WTC11 (cell line): ENCODE data around the gene HPCA. TPM values are rescaled to one million over a fixed set of nuclear protein-coding genes. Genes with fewer than 3 reads are reported as not detected.

Source experiments
- ATAC-seq: fragments of 200-7000 bp; cut with Tn5 transposase; 2 replicates; pipeline ENCODE4 v1.10.0; 2021; ENCODE audit warnings: mild to moderate bottlenecking, moderate library complexity
- CTCF ChIA-PET: fragments of 300-600 bp; sonication (Branson Sonifier 250); formaldehyde crosslinking; loops from one replicate; lab custom pipeline; 2021; ENCODE audit warnings: antibody characterized with exemption; lab: Charles Lee
- POLR2A ChIA-PET: fragments of 350-600 bp; sonication (Branson Sonifier 250); formaldehyde crosslinking; loops from one replicate; lab custom pipeline; 2021; ENCODE audit warnings: antibody characterized with exemption; lab: Charles Lee
- DNase-seq: peaks from one replicate; pipeline ENCODE4 v3.0.0; 2021; ENCODE audit warnings: low spot score
- H3K27ac Mint-ChIP-seq: 2 replicates; pipeline ENCODE4 v1.8.0; 2021; ENCODE audit warnings: mixed read lengths
- H3K27me3 Mint-ChIP-seq: 2 replicates; pipeline ENCODE4 v1.8.0; 2021; ENCODE audit warnings: low read depth, mild to moderate bottlenecking, moderate library complexity, mixed read lengths
- H3K36me3 Mint-ChIP-seq: 2 replicates; pipeline ENCODE4 v1.8.0; 2021; ENCODE audit warnings: mixed read lengths
- H3K4me1 Mint-ChIP-seq: 2 replicates; pipeline ENCODE4 v1.8.0; 2022; ENCODE audit warnings: mixed read lengths
- H3K4me3 Mint-ChIP-seq: 2 replicates; pipeline ENCODE4 v1.8.0; 2021; ENCODE audit warnings: mild to moderate bottlenecking, moderate library complexity, mixed read lengths
- H3K9me3 Mint-ChIP-seq: 2 replicates; pipeline ENCODE4 v1.8.0; 2021; ENCODE audit warnings: mixed read lengths
- ATF1 ChIP-seq: sonication (generic); formaldehyde crosslinking; IDR thresholded peaks from 2 replicates; pipeline ENCODE4 v1.8.1; 2023; ENCODE audit warnings: mild to moderate bottlenecking, moderate library complexity, missing genetic modification reagents
- CBFB ChIP-seq: sonication (generic); formaldehyde crosslinking; IDR thresholded peaks from 2 replicates; pipeline ENCODE4 v1.8.1; 2022; ENCODE audit warnings: mild to moderate bottlenecking, low read depth, missing genetic modification reagents
- CTCF ChIP-seq: fragments of 200-600 bp; IDR thresholded peaks from 2 replicates; pipeline ENCODE4 v1.8.0; 2022; ENCODE audit warnings: antibody characterized with exemption
- E2F5 ChIP-seq: sonication (generic); formaldehyde crosslinking; IDR thresholded peaks from 2 replicates; pipeline ENCODE4 v1.8.1; 2022; ENCODE audit warnings: mild to moderate bottlenecking, moderate library complexity, missing genetic modification reagents
- GRHL2 ChIP-seq: fragments of 250-450 bp; sonication (Bioruptor Pico); IDR thresholded peaks from 2 replicates; pipeline ENCODE4 v1.8.0; 2022; ENCODE audit warnings: mild to moderate bottlenecking, moderate library complexity; ENCODE audit not compliant: insufficient replicate concordance, severe bottlenecking
- MXD4 ChIP-seq: fragments of 250-450 bp; sonication (Bioruptor Pico); IDR thresholded peaks from 2 replicates; pipeline ENCODE4 v1.8.0; 2021; ENCODE audit warnings: mild to moderate bottlenecking, moderate library complexity, borderline replicate concordance
- NFATC4 ChIP-seq: fragments of 250-450 bp; sonication (Bioruptor Pico); IDR thresholded peaks from 2 replicates; pipeline ENCODE4 v1.9.0; 2021; ENCODE audit warnings: mild to moderate bottlenecking
- NFYB ChIP-seq: sonication (generic); formaldehyde crosslinking; conservative IDR thresholded peaks from 2 replicates; pipeline ENCODE4 v1.8.0; 2022; ENCODE audit warnings: low read depth, missing genetic modification reagents
- OVOL2 ChIP-seq: fragments of 250-450 bp; sonication (Bioruptor Pico); IDR thresholded peaks from 2 replicates; pipeline ENCODE4 v1.9.0; 2021; ENCODE audit warnings: mild to moderate bottlenecking, borderline replicate concordance
- PREB ChIP-seq: sonication (generic); formaldehyde crosslinking; IDR thresholded peaks from 2 replicates; pipeline ENCODE4 v1.8.1; 2022; ENCODE audit warnings: mild to moderate bottlenecking, missing genetic modification reagents, moderate library complexity, borderline replicate concordance
- PRRX2 ChIP-seq: fragments of 250-450 bp; sonication (Bioruptor Pico); IDR thresholded peaks from 2 replicates; pipeline ENCODE4 v1.8.0; 2021; ENCODE audit warnings: mild to moderate bottlenecking
- ZNF121 ChIP-seq: sonication (generic); formaldehyde crosslinking; IDR thresholded peaks from 2 replicates; pipeline ENCODE4 v1.8.0; 2023; ENCODE audit warnings: missing genetic modification reagents
- ZNF219 ChIP-seq: sonication (generic); formaldehyde crosslinking; IDR thresholded peaks from 2 replicates; pipeline ENCODE4 v1.8.0; 2023; ENCODE audit warnings: missing genetic modification reagents, mild to moderate bottlenecking, borderline replicate concordance
- ZNF317 ChIP-seq: sonication (generic); formaldehyde crosslinking; IDR thresholded peaks from 2 replicates; pipeline ENCODE4 v1.8.1; 2023; ENCODE audit warnings: low read depth, mild to moderate bottlenecking, moderate library complexity, missing genetic modification reagents, borderline replicate concordance
- ZNF423 ChIP-seq: fragments of 250-450 bp; sonication (Bioruptor Pico); IDR thresholded peaks from 2 replicates; pipeline ENCODE4 v2.1.2; 2022; ENCODE audit warnings: mild to moderate bottlenecking, moderate library complexity
- total RNA-seq: library from RNA; stranded (reverse); gene quantifications from 3 replicates; pipeline ENCODE4 v1.2.3, GENCODE V29; 2021
- TF ChIP-seq, protein P1 (sequence below): sonication (generic); formaldehyde crosslinking; IDR thresholded peaks from 2 replicates; pipeline ENCODE4 v1.8.1; 2023; ENCODE audit warnings: mild to moderate bottlenecking, missing genetic modification reagents, borderline replicate concordance
- TF ChIP-seq, protein P2 (sequence below): sonication (generic); formaldehyde crosslinking; IDR thresholded peaks from 2 replicates; pipeline ENCODE4 v1.8.1; 2022; ENCODE audit warnings: low read depth, missing genetic modification reagents, borderline replicate concordance
- TF ChIP-seq, protein P3 (sequence below): fragments of 250-450 bp; sonication (Bioruptor Pico); IDR thresholded peaks from 2 replicates; pipeline ENCODE4 v1.9.0; 2021; ENCODE audit warnings: mild to moderate bottlenecking, borderline replicate concordance

HPCA gene
- total RNA-seq, 1 experiment from 2014 or later, result 1.9 TPM

DNA sequence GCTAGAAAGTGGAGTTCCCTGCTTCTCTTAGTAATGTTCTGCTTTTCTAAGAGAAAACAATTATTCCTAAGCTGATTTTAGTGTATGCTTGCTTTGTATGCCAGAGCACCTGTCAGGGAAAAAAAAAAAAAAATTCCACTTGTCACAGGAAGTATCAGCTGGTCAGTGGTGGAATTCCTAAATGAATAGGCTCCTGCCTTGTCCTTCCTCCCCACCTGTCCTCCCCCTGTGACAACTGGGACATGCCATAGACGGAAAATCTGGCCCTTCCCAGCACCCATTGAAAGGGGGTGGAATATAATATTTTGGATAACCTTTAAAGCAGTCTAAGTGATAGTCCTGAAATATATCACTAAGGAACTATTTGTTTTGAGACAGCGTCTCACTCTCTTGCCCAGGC lies 26.4 kb upstream of the HPCA start:
- no peak for ATAC-seq
- H3K9me3 Mint-ChIP-seq, result no peaks in the 10 kb centered on the region
- H3K27ac Mint-ChIP-seq, result no peak overlapping the region
- DNase-seq, result no peak
- no peaks in the 10 kb centered on the region; the same call in 1 of the 2 replicates for H3K4me1 Mint-ChIP-seq
- TF ChIP-seq E2F5 (CRISPR knock-in tag) (no peak), PREB (CRISPR knock-in tag) (no peak), CTCF (no peak), PRRX2 (CRISPR knock-in tag) (no peak), ZNF121 (CRISPR knock-in tag) (no peak), ATF1 (CRISPR knock-in tag) (no peak), ZNF423 (CRISPR knock-in tag) (no peak), OVOL2 (CRISPR knock-in tag) (no peak), CBFB (no peak), NFYB (CRISPR knock-in tag) (no peak), ZNF219 (CRISPR knock-in tag) (no peak), GRHL2 (CRISPR knock-in tag) (no peak)
- TF ChIP-seq, protein P1, sequence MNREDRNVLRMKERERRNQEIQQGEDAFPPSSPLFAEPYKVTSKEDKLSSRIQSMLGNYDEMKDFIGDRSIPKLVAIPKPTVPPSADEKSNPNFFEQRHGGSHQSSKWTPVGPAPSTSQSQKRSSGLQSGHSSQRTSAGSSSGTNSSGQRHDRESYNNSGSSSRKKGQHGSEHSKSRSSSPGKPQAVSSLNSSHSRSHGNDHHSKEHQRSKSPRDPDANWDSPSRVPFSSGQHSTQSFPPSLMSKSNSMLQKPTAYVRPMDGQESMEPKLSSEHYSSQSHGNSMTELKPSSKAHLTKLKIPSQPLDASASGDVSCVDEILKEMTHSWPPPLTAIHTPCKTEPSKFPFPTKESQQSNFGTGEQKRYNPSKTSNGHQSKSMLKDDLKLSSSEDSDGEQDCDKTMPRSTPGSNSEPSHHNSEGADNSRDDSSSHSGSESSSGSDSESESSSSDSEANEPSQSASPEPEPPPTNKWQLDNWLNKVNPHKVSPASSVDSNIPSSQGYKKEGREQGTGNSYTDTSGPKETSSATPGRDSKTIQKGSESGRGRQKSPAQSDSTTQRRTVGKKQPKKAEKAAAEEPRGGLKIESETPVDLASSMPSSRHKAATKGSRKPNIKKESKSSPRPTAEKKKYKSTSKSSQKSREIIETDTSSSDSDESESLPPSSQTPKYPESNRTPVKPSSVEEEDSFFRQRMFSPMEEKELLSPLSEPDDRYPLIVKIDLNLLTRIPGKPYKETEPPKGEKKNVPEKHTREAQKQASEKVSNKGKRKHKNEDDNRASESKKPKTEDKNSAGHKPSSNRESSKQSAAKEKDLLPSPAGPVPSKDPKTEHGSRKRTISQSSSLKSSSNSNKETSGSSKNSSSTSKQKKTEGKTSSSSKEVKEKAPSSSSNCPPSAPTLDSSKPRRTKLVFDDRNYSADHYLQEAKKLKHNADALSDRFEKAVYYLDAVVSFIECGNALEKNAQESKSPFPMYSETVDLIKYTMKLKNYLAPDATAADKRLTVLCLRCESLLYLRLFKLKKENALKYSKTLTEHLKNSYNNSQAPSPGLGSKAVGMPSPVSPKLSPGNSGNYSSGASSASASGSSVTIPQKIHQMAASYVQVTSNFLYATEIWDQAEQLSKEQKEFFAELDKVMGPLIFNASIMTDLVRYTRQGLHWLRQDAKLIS (CRISPR knock-in tag), result no peak
- TF ChIP-seq, protein P2, sequence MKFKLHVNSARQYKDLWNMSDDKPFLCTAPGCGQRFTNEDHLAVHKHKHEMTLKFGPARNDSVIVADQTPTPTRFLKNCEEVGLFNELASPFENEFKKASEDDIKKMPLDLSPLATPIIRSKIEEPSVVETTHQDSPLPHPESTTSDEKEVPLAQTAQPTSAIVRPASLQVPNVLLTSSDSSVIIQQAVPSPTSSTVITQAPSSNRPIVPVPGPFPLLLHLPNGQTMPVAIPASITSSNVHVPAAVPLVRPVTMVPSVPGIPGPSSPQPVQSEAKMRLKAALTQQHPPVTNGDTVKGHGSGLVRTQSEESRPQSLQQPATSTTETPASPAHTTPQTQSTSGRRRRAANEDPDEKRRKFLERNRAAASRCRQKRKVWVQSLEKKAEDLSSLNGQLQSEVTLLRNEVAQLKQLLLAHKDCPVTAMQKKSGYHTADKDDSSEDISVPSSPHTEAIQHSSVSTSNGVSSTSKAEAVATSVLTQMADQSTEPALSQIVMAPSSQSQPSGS (CRISPR knock-in tag), result no peak
- CTCF ChIA-PET, result interaction anchor here (0.7 to 2.0 kb wide), 3 partner anchors 87 to 227 kb away, joined by 3 to 6 read pairs (median 3); no protein-coding TSS in a partner anchor
- H3K27me3 Mint-ChIP-seq, result no peaks in the 10 kb centered on the region
- H3K36me3 Mint-ChIP-seq, result peaks cover 15% of the 10 kb centered on the region
- no peak overlapping the region for H3K4me3 Mint-ChIP-seq
- POLR2A ChIA-PET, result interaction anchor here (0.7 kb wide), 1 partner anchor 153 kb away, joined by 3 read pairs; no protein-coding TSS in a partner anchor

DNA sequence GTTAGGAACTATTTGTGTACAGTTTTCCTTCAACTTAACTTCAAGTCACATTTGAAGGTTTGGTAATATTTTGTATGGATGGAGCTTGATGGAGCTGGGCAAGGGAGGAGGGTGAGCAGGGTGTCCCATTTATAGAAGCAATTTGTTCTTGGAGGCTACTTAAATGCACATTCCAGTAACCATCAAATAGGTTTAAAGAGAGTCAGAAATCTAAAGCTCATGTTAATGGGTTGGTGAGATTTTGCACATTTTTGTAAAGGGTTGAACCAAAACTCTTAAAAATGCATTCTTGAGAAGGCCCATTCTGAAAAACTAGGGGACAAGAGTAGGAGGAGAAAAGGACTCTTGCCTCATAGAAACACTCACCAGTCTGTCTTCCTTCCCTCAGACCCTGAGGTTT lies 25.7 kb upstream of the HPCA start:
- Mint-ChIP-seq H3K4me3 (no peak overlapping the region), H3K27me3 (no peaks in the 10 kb centered on the region), H3K9me3 (no peaks in the 10 kb centered on the region), H3K4me1 (no peaks in the 10 kb centered on the region; the same call in 1 of the 2 replicates), H3K36me3 (peaks cover 15% of the 10 kb centered on the region), H3K27ac (peak overlapping the region; percentile 32; the same call in 1 of the 2 replicates)
- POLR2A ChIA-PET, result no interaction called here
- CTCF ChIA-PET, result no interaction called here
- DNase-seq (no peak), ATAC-seq (no peak)
- TF ChIP-seq MXD4 (CRISPR knock-in tag), result no peak
- no peak for TF ChIP-seq ZNF423 (CRISPR knock-in tag)
- no peak for TF ChIP-seq NFATC4 (CRISPR knock-in tag)
- no peak for TF ChIP-seq ZNF317 (CRISPR knock-in tag)
- TF ChIP-seq, protein P3, sequence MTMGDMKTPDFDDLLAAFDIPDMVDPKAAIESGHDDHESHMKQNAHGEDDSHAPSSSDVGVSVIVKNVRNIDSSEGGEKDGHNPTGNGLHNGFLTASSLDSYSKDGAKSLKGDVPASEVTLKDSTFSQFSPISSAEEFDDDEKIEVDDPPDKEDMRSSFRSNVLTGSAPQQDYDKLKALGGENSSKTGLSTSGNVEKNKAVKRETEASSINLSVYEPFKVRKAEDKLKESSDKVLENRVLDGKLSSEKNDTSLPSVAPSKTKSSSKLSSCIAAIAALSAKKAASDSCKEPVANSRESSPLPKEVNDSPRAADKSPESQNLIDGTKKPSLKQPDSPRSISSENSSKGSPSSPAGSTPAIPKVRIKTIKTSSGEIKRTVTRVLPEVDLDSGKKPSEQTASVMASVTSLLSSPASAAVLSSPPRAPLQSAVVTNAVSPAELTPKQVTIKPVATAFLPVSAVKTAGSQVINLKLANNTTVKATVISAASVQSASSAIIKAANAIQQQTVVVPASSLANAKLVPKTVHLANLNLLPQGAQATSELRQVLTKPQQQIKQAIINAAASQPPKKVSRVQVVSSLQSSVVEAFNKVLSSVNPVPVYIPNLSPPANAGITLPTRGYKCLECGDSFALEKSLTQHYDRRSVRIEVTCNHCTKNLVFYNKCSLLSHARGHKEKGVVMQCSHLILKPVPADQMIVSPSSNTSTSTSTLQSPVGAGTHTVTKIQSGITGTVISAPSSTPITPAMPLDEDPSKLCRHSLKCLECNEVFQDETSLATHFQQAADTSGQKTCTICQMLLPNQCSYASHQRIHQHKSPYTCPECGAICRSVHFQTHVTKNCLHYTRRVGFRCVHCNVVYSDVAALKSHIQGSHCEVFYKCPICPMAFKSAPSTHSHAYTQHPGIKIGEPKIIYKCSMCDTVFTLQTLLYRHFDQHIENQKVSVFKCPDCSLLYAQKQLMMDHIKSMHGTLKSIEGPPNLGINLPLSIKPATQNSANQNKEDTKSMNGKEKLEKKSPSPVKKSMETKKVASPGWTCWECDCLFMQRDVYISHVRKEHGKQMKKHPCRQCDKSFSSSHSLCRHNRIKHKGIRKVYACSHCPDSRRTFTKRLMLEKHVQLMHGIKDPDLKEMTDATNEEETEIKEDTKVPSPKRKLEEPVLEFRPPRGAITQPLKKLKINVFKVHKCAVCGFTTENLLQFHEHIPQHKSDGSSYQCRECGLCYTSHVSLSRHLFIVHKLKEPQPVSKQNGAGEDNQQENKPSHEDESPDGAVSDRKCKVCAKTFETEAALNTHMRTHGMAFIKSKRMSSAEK, result no peak
